Stimulated activated CD8-positive, alpha-beta memory T cell treated with anti-CD3 and anti-CD28 coated beads, Interleukin-2, amount 100 ng/mL, for 48 hours (primary cell): ENCODE data around the gene LYST.
A peak's percentile ranks its signal among the peaks of the same experiment; 100 is the strongest.

Source experiments
- DNase-seq, 2 donors: peaks; one replicate each; pipeline ENCODE4 v3.0.0-alpha.2; 2020; ENCODE audit warnings: low read depth in 2 of 2

LYST gene

GRCh38 chr1:235888119-235888643 is 21.5 kb upstream of the LYST start:
- peak in 1 of 2 donors; percentile 21 for DNase-seq

GRCh38 chr1:235887676-235888075 is 21.0 kb upstream of the LYST start:
- no peak for DNase-seq

- no peak for DNase-seq
Observed at GRCh38 chr1:235885655-235886262, 19.1 kb upstream of the LYST start.

- no peak for DNase-seq
Observed at GRCh38 chr1:235883261-235883927, 16.7 kb upstream of the LYST start.

DNA sequence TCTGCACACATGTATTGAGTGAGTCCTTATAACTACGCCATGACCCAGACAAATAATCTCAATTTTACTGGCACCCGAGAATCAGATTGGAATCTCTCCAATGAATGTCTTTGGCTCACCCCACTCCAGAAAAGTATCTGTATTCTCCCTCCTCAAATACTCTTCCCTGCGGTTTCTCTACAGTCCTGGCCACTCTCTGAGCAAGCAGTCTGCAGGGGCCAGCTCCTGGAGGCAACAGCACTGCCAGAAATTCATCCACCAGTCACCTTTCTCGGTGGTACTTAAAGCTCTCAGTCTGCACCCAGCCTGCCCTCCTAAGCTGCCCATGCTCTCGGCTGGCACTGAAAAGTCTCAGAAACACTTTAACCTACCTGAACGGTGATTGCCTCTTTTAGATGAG is 16.1 kb upstream of the LYST start:
- no peak for DNase-seq

GRCh38 chr1:235881930-235882700 is 15.4 kb upstream of the LYST start:
- DNase-seq, result no peak

- DNase-seq, result no peak
Observed at GRCh38 chr1:235878082-235878811, 11.5 kb upstream of the LYST start.

- DNase-seq, result no peak
Observed at GRCh38 chr1:235876402-235876841, 9.7 kb upstream of the LYST start.

- no peak for DNase-seq
Observed at GRCh38 chr1:235875036-235875597, 8.4 kb upstream of the LYST start.

GRCh38 chr1:235874261-235874660 is 7.6 kb upstream of the LYST start:
- DNase-seq, result no peak

GRCh38 chr1:235873571-235873970 is 6.9 kb upstream of the LYST start:
- DNase-seq, result no peak

DNA sequence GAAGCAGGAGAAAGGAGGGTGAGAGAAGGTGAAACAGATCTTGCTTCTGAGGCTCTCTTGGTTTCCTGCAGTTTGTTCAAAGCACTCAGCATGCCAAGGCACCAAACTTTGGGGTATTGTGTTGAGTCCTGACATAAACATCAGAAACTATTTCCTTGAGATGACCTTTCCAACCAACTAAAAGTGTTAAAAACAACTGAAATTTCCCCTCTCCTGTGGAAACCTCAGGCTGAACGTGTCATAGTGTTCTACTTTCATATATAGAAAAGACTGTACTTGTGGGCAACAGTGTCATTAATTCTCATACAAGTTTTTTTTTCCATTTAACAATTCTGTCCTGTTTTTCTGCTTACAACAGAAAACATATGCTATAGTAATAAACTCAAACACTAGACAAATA is 6.3 kb upstream of the LYST start:
- DNase-seq, result no peak

DNA sequence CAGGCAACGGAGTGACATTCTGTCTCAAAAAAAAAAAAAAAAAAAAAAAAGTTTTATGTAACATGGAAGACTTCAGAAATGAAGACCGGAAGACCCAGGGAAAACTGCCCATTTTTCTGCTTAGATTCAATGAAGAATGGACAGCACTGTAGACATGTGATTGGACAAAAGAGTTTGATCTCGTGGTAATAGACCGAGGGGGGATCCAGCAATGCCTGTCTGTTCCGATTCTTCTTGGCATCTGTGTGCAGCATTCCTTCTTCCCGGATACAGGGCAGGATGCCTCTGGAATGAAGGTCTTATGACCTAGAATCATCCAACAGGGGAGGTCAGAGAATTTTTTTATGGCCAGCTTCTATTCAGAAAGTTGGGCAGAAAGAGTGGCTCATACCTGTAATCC is 5.6 kb upstream of the LYST start:
- no peak for DNase-seq

- no peak for DNase-seq
Observed at GRCh38 chr1:235867903-235868469, 1.3 kb upstream of the LYST start.

DNA sequence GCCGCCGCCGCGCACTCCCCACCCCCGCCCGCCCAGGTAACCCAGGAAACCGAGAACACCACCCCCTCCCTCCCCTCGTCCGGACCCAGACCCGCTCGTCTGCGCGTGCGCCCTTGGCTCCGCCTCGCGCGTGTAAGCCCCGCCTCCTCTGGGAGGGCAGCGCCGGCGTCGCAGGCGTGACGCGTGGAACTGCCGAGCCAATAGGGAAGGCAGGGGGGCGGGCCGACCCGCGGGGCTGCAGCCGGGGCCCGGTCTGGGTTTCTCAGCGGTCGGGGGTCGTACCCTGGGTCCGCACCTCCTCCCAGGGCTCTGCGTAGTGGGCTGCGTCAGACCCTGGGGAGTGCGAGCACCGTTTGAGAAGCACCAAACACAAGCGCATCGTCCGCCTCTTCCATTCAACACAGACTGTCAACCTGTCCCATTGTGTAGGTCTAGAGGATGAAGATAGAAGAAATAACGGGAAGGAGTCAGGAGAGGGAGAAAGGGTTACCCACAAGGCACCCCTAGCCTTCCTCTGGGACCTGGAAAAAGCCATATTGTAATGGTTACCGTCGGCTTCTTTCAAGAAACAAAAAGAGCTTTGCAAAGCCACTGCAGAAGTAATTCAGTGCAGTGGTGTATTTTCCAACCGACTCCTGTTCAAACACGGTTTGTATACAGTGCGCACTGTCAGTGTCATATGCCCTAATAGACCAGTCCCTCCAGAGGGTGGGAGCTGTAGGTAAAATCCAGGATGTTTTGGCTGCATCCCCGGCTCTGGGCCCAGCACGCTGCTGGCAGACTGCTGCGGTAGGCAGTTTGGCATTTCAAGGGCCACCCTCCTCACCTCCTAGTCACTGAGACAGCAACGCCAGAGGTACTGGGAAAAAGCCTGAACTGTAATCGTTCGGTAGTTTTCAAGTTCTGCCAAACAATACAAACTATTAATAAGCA is 473 bp upstream of the LYST start:
- peak; percentile 98 for DNase-seq

- DNase-seq, result no peak
Observed at GRCh38 chr1:235865565-235866204, 1.0 kb downstream of the LYST start.

GRCh38 chr1:235864931-235865525 is 1.7 kb downstream of the LYST start:
- no peak for DNase-seq

DNA sequence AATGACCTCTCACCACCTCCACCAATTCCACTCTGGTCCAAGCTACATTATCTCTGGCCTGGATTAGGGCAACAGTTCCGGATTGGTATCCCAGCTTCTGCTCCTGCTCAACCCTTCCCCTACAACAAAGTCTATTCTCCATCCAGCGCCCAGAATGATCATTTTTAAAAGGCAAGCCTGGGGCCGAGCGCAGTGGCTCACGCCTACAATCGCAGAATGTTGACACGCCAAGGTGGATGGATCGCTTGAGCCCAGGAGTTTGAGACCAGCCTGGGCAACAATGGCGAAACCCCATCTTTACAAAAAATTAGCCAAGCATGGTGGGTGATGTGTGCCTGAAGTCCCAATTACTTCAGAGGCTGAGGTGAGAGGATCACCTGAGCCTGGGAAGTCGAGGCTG is 2.2 kb downstream of the LYST start:
- no peak for DNase-seq

GRCh38 chr1:235863699-235864093 is 3.0 kb downstream of the LYST start:
- DNase-seq, result no peak
